Measurements from ENCODE around the gene RAB3D. TPM values are rescaled to one million over a fixed set of nuclear protein-coding genes. Genes with fewer than 3 reads are reported as not detected.
"Not testable (repeated sequence)": the region's sequence is repeated elsewhere in the genome, so short reads cannot be mapped to it uniquely, and the experiment has no call there.

The RAB3D gene
- total and polyA plus RNA-seq, 4 donors: 1.1 to 10.2 (median 5.5) TPM

DNA sequence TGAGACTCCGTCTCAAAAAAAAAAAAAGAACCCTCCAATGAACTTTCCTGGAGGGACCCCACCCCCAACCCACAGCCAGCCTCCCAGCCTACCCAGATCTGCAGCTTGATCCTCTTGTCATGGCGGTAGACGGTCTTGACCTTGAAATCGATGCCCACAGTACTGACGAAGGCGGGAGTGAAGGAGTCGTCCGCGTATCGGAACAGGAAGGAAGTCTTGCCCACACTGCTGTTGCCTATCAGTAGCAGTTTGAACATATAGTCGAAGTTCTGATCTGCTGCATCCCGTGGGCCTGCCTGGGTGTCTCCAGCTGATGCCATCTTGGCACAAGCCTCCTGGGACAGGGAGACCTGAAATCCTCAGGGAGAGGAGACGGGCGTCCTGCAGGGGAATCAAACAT lies 2.4 kb downstream of the RAB3D start (continued):
- TF ChIP-seq, protein P1, sequence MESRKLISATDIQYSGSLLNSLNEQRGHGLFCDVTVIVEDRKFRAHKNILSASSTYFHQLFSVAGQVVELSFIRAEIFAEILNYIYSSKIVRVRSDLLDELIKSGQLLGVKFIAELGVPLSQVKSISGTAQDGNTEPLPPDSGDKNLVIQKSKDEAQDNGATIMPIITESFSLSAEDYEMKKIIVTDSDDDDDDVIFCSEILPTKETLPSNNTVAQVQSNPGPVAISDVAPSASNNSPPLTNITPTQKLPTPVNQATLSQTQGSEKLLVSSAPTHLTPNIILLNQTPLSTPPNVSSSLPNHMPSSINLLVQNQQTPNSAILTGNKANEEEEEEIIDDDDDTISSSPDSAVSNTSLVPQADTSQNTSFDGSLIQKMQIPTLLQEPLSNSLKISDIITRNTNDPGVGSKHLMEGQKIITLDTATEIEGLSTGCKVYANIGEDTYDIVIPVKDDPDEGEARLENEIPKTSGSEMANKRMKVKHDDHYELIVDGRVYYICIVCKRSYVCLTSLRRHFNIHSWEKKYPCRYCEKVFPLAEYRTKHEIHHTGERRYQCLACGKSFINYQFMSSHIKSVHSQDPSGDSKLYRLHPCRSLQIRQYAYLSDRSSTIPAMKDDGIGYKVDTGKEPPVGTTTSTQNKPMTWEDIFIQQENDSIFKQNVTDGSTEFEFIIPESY (IDR thresholded peaks at IDR 0.05): no peak
- TF ChIP-seq YY1 (IDR thresholded peaks at IDR 0.05) (no peak), FOXA1 (IDR thresholded peaks at IDR 0.05) (no peak)

DNA sequence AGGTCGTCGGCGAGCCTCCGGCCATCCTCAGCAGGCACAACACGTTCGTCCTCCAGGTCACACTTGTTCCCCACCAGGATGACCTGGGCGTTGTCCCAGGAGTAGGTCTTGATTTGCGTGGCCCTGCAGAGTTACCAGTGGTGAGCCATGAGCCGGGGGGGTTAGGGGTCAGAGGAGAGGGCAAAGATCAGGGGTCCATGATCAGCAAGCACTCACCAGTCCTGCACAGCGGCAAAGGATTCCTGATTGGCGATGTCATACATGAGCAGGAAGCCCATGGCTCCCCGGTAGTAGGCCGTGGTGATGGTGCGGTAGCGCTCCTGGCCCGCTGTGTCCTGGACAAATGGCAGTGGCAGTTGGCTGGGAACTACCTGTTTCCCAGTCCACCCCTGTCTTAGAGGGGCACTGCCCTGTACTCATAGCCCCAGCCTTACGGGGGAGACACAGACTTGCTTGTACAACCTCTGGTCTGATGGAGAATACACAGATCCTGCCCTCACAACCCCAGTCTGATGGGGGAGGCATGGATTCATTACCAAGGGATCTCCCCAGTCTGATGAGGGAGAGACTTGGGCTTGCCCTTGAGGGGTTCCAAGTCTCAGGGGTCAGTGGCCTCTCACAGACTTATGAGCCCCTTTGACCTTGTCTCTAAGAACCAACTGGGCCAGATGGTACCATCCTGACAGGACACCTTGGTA lies 3.9 kb downstream of the RAB3D start:
- Histone ChIP-seq H3K4me3 (ENCODE audit: low read depth in 1 of 3, low read length in 3 of 3) (no peak overlapping the region), H3K9me3 (ENCODE audit: control insufficient read depth in 4 of 4, low read length in 3 of 4) (no peaks in the 10 kb centered on the region), H3K27ac (ENCODE audit: low read depth in 1 of 2, low read length in 2 of 2) (no peak overlapping the region), H3K27me3 (ENCODE audit: control insufficient read depth in 4 of 4, insufficient read depth in 4 of 4, low read length in 3 of 4) (no peaks in the 10 kb centered on the region), H3K36me3 (ENCODE audit: control insufficient read depth in 4 of 4, insufficient read depth in 3 of 4, low read depth in 1 of 4, low read length in 3 of 4) (peaks cover 2 to 9% (median 5%) of the 10 kb centered on the region in 4 donors), H3K9ac (ENCODE audit: low read depth in 1 of 2, low read length in 2 of 2) (no peak overlapping the region), H3K4me1 (ENCODE audit: control insufficient read depth in 4 of 4, insufficient read depth in 4 of 4, low read length in 3 of 4) (peaks cover 0 to 5% (median 3%) of the 10 kb centered on the region in 4 donors)
- no peak for TF ChIP-seq JUND (IDR thresholded peaks at IDR 0.05)
- TF ChIP-seq, protein P2, sequence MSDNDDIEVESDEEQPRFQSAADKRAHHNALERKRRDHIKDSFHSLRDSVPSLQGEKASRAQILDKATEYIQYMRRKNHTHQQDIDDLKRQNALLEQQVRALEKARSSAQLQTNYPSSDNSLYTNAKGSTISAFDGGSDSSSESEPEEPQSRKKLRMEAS (IDR thresholded peaks at IDR 0.05): no peak
- no peak for TF ChIP-seq NR2F2 (IDR thresholded peaks at IDR 0.05)
- TF ChIP-seq GABPA (IDR thresholded peaks at IDR 0.05 in 1 of 2, conservative IDR thresholded peaks at IDR 0.05 in 1 of 2): no peak
- TF ChIP-seq, protein P3, sequence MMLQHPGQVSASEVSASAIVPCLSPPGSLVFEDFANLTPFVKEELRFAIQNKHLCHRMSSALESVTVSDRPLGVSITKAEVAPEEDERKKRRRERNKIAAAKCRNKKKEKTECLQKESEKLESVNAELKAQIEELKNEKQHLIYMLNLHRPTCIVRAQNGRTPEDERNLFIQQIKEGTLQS (IDR thresholded peaks at IDR 0.05): no peak
- no peak for TF ChIP-seq HNF4A (conservative IDR thresholded peaks at IDR 0.05)
- TF ChIP-seq, protein P4, sequence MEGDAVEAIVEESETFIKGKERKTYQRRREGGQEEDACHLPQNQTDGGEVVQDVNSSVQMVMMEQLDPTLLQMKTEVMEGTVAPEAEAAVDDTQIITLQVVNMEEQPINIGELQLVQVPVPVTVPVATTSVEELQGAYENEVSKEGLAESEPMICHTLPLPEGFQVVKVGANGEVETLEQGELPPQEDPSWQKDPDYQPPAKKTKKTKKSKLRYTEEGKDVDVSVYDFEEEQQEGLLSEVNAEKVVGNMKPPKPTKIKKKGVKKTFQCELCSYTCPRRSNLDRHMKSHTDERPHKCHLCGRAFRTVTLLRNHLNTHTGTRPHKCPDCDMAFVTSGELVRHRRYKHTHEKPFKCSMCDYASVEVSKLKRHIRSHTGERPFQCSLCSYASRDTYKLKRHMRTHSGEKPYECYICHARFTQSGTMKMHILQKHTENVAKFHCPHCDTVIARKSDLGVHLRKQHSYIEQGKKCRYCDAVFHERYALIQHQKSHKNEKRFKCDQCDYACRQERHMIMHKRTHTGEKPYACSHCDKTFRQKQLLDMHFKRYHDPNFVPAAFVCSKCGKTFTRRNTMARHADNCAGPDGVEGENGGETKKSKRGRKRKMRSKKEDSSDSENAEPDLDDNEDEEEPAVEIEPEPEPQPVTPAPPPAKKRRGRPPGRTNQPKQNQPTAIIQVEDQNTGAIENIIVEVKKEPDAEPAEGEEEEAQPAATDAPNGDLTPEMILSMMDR (IDR thresholded peaks at IDR 0.05; ENCODE audit: low read depth, low read length, missing input control): no peak
- TF ChIP-seq RAD21 (IDR thresholded peaks at IDR 0.05): no peak
- TF ChIP-seq, protein P1 (IDR thresholded peaks at IDR 0.05): no peak
- TF ChIP-seq FOXA2 (IDR thresholded peaks at IDR 0.05): no peak
- no peak for TF ChIP-seq RXRA (IDR thresholded peaks at IDR 0.05)
- TF ChIP-seq, protein P5, sequence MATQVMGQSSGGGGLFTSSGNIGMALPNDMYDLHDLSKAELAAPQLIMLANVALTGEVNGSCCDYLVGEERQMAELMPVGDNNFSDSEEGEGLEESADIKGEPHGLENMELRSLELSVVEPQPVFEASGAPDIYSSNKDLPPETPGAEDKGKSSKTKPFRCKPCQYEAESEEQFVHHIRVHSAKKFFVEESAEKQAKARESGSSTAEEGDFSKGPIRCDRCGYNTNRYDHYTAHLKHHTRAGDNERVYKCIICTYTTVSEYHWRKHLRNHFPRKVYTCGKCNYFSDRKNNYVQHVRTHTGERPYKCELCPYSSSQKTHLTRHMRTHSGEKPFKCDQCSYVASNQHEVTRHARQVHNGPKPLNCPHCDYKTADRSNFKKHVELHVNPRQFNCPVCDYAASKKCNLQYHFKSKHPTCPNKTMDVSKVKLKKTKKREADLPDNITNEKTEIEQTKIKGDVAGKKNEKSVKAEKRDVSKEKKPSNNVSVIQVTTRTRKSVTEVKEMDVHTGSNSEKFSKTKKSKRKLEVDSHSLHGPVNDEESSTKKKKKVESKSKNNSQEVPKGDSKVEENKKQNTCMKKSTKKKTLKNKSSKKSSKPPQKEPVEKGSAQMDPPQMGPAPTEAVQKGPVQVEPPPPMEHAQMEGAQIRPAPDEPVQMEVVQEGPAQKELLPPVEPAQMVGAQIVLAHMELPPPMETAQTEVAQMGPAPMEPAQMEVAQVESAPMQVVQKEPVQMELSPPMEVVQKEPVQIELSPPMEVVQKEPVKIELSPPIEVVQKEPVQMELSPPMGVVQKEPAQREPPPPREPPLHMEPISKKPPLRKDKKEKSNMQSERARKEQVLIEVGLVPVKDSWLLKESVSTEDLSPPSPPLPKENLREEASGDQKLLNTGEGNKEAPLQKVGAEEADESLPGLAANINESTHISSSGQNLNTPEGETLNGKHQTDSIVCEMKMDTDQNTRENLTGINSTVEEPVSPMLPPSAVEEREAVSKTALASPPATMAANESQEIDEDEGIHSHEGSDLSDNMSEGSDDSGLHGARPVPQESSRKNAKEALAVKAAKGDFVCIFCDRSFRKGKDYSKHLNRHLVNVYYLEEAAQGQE (IDR thresholded peaks at IDR 0.05): no peak
- no peak for TF ChIP-seq SP1 (IDR thresholded peaks at IDR 0.05)
- no peak for TF ChIP-seq FOXA1 (IDR thresholded peaks at IDR 0.05)
- TF ChIP-seq TAF1 (conservative IDR thresholded peaks at IDR 0.05): no peak
- no peak for TF ChIP-seq YY1 (IDR thresholded peaks at IDR 0.05)
- DNase-seq (ENCODE audit: low spot score): no peak
- WGBS: 95% methylated on average over 17 of the region's 17 CpGs

DNA sequence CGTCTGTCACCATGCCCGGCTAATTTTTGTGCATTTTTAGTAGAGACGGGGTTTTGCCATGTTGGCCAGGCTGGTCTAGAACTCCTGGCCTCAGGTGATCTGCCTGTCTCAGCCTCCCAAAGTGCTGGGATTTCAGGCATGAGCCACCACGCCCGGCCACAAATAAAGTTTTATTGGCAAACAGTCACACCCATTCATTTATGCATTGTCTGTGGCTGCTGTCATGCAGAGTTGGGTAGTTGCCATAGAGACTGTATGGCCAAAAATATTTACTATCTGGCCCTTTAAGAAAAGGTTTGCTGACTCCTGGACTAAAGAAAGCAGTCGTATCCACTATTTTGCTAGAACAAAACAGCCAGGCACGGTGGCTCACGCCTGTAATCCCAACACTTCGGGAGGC lies 5.6 kb downstream of the RAB3D start:
- H3K4me1 ChIP-seq (ENCODE audit: control insufficient read depth in 4 of 4, insufficient read depth in 4 of 4, low read length in 3 of 4); H3K27me3 ChIP-seq (ENCODE audit: control insufficient read depth in 4 of 4, insufficient read depth in 4 of 4, low read length in 3 of 4); H3K4me3 ChIP-seq (ENCODE audit: low read depth in 1 of 3, low read length in 3 of 3); H3K27ac ChIP-seq (ENCODE audit: low read depth in 1 of 2, low read length in 2 of 2); H3K36me3 ChIP-seq (ENCODE audit: control insufficient read depth in 4 of 4, insufficient read depth in 3 of 4, low read depth in 1 of 4, low read length in 3 of 4); H3K9me3 ChIP-seq (ENCODE audit: control insufficient read depth in 4 of 4, low read length in 3 of 4); H3K9ac ChIP-seq (ENCODE audit: low read depth in 1 of 2, low read length in 2 of 2); DNase-seq (ENCODE audit: low spot score): not testable (repeated sequence)
- 92% methylated on average over 9 of the region's 9 CpGs for WGBS

All from liver (tissue), 9 donors.